ENCODE data around the gene ENTPD8.
"Not testable (repeated sequence)": the region's sequence is repeated elsewhere in the genome, so short reads cannot be mapped to it uniquely, and the experiment has no call there.

Gene ENTPD8

DNA sequence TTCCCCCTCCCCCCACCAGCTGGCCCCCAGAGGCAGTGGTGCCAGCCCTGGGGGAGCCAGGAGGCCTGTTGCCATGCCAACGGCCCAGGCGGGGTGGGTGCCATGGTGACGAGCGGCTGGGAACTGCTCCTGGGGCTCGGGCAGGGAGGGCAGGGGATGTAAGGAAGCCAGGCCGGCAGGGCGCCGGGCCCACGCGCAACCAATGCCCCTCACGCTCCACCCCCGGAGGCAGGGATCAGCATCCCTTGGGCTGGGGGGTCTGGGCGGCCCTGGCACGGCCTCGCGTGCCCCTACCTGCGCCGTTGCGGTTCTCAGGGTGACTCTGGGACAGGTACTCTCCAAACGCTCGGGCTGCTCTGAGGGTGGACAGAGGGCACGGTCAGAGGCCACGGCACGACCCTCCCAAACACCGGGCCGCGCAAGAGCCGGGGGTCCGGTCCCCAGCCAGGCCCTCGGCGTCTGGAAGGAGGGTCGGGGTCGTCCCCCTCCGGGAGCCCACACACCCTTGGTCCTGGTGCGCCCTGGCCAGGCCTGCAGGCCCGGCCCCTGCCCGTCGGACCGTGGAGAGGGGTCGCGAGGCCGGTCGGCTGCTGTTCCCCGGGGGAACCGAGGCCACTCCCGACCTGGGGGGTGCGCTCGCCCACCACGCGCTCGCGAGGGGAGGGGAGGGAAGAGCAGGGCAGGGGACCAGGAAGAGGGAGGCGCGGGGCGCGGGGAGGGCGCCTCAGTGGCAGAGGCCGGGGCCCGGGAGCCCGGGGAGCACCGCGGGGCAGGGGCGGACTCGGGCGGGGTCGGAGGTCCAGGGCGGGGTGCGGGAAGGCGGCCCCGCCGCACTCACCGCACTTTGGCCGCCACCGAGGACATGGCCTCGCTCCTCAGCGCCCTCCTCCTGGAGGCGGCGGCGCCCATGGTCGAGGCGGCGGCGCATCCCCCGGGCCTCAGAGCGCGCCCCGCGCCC lies 17.3 kb upstream of the ENTPD8 start:
- DNase-seq (ENCODE audit: low read depth in 1 of 2, low spot score in 1 of 2) = no peak

DNA sequence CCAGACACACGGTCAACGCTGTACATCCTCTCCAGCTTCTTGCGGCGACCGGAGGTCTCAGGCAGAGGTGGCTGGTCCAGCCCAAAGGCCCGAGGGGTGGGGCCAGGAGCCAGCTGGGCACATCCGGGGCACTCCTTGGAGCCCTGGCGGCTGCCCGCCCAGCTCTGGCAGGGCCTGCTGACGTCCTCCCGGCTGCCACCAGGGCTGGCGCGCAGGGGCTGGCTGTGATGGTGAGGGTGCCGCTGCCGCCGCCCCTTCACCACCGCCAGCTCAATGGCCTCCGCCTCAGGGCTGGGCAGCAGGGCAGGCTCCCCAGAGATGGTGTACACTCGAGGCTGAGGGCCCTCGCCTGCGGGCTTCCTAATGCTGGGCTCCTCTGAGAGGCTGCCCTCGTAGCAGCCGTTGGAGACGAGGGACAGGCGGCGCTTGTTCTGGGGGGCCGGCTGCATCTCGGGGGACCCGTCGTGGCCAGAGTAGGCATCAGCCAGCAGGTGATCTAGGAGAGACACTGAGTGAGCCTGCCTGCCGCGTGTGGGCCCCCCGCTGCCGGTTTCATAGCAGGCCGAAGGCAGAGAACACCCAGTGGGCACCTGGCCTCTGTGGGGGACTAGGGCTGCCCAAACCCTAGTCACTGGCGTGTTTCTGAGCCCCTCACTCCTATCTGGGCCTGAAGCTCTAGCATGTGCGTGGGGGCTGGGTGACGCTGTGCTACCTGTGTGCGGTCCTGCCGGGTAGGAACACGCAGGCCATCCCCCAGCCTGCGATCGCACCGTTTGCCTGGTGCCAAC lies 16.4 kb upstream of the ENTPD8 start:
- no peak for DNase-seq (ENCODE audit: low read depth in 1 of 2, low spot score in 1 of 2)

DNA sequence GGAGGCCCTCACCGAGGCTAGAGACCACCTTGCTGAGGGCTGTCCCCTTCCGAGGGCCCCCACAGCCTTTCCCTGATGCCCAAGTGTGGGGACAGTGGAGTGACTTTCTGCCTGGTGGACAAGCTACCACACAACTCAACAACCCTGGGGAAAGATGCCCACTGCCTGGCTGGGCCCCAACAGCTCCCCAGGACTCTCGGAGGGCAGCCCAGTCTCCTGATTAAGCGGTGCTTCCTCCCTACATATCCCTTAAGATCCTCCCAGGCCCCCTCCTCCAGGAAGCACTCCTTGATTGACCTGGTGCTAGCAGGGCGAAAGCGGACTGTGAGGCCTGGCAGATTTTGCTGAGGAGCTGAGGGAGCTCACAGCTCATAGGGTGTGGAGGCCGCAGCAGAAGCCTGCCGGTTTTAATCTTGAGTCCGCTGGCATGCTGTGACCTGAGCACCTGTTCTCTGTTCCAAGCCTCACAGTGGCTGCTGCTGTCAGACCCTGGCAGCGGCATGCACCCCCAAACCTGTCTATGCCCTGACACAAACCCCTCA lies 15.8 kb upstream of the ENTPD8 start:
- no peak for DNase-seq (ENCODE audit: low read depth in 1 of 2, low spot score in 1 of 2)

DNA sequence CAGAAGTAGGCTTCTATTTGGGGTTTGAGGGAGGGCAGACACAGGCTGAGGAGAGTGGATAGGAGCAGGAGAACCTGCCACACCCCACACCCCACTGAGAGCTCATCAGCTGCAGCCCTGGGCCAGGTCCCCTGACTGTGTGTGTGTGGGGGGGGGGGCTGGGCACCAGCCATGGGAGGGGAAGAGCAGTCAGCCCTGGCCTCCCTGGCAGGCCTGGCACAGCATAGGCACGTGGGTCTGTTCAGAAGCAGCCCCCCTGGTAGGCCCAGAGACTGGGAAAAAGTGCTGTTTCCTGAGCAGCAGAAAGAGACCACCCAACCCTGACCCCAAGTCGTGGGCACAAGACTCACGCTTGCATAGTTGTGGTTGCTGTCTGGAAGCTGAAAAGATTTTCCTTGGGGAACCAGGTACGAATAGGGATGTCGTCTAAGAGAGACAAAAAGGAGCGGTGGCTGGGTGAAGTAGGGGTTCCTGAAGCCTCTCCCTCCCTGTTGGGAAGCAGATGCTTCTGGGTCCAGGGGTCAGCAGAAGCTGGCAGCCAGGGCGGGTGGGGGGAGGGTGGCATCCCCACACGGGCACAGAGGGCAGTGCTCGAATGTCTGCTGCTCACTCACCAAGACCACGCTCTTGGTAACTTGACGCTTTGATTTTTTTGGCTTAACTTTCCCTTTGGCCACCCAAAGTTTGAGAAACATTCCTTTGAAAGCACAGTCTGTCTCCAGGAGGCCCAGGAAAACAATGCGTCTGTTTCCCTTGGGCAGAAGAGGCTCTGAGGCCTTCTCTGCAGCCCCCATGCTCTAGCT lies 15.1 kb upstream of the ENTPD8 start:
- DNase-seq (ENCODE audit: low read depth in 1 of 2, low spot score in 1 of 2) = no peak

DNA sequence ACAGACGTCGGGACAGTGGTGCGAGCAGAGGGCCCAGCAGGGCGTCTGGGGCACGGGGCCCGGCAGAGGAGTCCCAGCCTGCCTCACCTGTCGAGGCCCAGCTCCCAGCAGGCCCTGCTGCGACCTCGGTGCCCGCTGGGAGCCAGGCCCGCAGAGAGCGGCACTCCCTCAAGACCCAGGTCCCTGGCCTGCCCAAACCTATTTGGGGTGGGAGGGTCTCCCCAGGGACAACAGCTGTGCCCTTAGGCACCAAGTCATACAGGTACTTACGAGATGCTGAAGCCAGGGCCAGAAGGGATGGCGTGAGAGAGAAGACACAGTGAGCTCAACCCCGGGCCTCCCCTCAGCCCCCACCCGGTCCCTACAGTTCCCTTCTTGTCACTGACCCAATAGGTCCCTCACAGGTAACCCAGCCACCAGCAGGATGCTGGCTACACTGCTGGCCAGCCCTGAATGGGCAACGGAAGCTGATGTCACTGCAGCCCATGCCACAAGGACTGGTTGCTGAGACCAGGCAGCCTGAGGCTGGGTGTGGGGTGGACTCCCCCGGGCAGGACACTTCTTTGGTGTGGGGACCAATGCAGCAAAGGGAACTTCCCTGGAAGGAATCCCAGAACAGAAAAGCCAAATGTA lies 14.3 kb upstream of the ENTPD8 start:
- no peak for DNase-seq (ENCODE audit: low read depth in 1 of 2, low spot score in 1 of 2)

DNA sequence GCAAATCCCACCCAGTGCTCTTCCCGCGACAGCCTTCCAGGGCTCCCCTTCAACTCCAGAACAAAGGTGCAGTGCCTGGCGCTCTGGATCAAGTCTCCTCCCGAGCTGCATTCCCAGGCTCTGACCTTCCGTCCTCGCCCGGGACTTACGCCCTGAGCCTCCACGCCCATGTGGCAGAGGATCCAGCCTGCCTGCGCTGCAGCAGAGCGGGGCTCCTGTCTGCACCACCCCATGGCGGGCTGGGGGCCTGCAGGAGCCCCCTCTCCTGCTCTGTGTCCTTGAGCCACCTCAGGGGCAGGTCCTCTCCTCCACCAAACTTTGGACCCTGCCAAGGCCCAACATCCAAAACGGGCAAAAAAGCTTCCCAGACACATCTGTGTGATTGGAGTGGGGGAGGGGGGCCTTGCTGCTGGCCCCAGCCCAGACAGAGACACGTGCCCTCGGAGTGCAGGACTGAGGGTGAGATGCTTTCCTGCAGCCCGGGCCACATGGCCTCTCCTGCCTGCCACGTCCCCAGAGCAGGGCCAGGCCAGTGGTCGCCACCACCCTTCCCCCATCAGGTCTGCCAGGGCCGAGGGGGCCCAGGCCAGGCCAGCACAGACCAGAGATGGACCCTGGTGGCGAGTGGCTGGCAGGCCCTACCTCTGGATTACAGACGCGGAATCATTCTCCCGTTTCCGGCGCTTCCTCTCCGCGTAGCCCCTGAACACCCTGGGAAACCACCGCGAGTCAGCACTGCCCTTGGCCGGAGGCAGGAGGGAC lies 13.6 kb upstream of the ENTPD8 start:
- no peak for DNase-seq (ENCODE audit: low read depth in 1 of 2, low spot score in 1 of 2)

DNA sequence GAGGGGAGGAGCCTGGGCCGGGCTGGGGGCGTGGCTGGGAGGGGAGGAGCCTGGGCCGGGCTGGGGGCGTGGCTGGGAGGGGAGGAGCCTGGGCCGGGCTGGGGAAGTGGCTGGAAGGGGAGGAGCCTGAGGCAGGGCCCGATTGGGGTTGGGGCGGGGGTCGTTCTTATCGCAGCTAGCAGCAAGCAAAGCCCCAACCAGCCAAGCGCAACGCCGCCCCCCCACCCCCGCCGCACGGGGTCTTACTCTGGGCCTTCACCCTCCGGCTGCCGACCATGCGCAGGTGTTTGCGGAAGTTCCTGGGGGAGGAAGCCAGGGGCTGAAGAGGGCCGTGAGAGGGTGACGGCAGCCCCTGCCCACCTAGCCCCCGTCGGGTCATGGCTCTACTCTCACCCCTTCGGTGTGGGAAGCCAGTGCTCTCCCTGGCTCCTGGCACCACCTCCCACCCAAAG lies 13.0 kb upstream of the ENTPD8 start:
- no peak for DNase-seq (ENCODE audit: low read depth in 1 of 2, low spot score in 1 of 2)

DNA sequence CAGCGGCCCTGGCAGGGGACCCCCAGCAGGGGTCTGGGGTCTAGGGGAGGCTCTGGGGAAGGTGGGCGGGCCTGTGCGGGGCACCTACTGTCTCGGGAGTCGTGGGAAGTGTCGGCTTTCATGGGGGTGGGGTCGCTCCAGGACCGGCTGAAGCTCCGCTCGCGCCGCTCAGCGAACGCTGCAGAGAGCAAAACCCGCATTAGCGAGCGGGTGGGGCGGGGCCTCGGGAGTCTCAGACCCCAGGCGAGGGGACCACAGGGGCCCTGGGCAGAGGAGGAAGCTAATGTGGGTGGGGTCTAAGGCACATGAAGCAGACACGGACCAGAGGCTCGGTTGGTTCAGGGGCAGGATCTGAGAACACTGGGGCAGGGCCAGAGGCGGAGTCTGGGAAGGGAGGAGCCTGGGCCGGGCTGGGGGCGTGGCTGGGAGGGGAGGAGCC lies 12.5 kb upstream of the ENTPD8 start:
- peak in 1 of 2 donors; percentile 54 for DNase-seq (ENCODE audit: low read depth in 1 of 2, low spot score in 1 of 2)

DNA sequence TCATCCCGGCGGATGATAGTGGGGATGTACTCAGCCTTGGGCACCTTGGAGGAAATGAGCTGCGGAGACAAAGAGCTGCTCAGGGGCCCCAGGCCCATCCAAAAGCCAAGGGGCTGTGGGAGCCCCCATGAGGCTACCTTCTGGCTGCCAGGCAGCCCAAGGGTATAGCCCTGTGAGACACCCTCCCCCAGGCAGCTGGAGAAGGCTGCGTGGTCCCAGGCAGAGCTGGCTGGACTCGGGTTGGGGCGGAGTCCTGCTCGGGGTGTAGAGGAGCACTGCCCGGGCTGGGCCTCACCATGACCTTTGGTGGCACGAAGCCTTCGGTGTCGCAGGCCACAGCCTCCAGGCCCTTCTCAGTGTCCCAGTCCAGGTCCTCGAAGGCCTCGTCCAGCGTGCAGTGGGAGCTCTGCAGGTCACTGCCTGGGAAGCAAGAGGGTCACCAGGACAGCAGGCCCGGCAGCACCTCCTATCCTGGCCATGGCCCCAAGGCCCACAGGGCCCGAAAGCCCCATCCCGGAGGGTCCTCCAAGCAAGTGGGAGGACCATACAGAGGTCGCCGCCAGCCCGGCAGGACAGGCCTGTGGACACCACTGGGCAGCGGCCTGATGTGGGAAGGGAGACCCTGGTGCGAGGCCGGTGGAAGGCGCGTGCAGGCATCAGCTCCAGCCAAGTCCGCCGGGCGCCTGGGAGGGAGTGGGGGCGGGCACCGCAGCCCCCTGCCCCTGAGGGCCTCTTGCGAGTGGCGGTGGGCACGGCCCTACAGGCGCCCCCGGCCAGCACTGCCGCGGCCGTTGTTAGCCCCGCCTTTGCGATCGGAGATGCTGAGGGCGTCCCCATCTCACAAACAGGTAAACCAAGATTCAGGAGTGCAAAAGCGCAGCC lies 11.8 kb upstream of the ENTPD8 start:
- no peak for DNase-seq (ENCODE audit: low read depth in 1 of 2, low spot score in 1 of 2)

DNA sequence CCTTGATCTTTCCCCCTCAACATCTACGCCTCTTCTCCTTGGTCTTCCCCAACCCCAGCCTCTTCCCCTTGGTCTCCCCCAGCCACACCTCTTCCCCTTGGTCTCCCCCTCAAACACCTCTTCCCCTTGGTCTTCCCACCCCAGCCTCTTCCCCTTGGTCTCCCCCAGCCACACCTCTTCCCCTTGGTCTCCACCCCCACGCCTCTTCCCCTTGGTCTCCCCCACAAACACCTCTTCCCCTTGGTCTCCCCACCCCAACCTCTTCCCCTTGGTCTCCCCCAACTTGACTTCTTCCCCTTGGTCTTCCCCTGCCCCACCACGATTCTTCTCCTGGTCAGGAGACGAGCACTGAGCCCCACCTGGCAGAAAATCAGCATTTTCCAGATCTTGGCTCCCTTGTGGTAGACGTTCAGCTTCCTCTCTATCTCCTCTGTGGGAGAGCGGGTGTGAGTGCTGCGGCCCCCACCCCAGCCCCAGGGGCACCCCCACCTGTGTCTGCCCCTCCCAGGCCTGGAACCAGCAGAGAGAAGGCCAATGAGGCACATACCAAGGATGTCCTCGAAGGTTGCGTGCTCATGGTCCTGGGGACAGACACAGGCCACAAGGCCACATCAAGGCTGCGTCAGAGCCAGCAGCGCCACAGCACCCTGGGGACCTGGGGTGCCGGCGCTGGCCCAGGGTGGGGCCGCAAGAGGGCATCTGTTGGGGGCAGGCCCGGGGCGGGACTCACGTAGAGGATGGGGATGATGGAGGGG lies 11.0 kb upstream of the ENTPD8 start:
- DNase-seq (ENCODE audit: low read depth in 1 of 2, low spot score in 1 of 2) = no peak

DNA sequence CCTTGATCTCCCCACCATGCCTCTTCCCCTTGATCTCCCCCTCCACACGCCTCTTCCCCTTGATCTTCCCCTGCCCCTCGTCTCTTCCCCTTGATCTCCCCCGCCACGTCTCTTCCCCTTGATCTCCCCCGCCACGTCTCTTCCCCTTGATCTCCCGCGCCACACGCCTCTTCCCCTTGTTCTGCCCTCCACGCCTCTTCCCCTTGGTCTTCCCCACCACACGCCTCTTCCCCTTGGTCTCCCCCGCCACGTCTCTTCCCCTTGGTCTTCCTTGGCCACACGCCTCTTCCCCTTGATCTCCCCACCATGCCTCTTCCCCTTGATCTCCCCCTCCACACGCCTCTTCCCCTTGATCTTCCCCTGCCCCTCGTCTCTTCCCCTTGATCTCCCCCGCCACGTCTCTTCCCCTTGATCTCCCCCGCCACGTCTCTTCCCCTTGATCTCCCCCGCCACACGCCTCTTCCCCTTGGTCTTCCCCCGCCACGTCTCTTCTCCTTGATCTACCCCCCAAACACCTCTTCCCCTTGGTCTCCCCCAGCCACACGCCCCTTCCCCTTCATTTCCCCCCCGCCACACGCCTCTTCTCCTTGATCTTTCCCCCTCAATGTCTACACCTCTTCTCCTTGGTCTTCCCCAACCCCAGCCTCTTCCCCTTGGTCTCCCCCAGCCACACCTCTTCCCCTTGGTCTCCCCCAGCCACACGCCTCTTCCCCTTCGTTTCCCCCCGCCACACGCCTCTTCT lies 10.3 kb upstream of the ENTPD8 start:
- DNase-seq (ENCODE audit: low read depth in 1 of 2, low spot score in 1 of 2) = not testable (repeated sequence)

DNA sequence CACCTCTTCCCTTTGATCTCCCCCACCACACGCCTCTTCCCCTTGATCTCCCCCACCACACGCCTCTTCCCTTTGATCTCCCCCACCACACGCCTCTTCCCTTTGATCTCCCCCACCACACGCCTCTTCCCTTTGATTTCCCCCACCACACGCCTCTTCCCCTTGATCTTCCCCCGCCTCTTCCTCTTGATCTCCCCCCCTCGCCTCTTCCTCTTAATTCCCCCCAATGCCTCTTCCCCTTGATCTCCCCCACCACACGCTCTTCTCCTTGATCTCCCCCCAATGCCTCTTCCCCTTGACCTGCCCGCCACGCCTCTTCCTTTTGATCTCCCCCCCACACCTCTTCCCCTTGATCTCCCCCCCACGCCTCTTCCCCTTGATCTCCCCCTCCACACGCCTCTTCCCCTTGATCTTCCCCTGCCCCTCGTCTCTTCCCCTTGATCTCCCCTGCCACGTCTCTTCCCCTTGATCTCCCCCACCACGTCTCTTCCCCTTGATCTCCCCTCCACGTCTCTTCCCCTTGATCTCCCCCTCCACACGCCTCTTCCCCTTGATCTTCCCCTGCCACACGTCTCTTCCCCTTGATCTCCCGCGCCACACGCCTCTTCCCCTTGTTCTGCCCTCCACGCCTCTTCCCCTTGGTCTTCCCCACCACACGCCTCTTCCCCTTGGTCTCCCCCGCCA lies 9.5 kb upstream of the ENTPD8 start:
- not testable (repeated sequence) for DNase-seq (ENCODE audit: low read depth in 1 of 2, low spot score in 1 of 2)

DNA sequence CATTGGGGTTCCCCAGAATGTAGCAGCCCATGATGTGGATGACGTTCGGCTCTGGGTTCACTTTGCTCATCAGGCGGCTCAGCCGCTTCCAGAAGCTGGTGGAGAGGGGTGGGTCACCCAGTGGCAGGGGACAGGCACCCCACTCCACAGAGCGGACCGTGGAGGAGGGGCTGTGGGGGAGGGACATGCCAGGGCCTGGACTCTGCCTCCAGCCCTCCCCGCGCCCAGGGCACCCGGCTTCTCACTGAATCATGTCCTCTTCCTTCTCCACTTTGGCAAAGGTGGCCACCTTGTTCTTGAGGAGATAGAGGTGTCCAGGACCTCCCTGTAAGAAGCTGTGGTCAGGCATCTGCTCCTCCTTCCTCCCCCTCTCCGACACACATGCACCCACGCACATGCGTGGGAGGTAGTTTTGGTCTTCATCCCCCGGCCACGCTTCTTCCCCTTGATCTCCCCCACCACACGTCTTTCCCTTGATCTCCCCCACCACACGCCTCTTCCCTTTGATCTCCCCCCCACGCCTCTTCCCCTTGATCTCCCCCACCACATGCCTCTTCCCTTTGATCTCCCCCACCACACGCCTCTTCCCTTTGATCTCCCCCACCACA lies 8.9 kb upstream of the ENTPD8 start:
- DNase-seq (ENCODE audit: low read depth in 1 of 2, low spot score in 1 of 2) = no peak

DNA sequence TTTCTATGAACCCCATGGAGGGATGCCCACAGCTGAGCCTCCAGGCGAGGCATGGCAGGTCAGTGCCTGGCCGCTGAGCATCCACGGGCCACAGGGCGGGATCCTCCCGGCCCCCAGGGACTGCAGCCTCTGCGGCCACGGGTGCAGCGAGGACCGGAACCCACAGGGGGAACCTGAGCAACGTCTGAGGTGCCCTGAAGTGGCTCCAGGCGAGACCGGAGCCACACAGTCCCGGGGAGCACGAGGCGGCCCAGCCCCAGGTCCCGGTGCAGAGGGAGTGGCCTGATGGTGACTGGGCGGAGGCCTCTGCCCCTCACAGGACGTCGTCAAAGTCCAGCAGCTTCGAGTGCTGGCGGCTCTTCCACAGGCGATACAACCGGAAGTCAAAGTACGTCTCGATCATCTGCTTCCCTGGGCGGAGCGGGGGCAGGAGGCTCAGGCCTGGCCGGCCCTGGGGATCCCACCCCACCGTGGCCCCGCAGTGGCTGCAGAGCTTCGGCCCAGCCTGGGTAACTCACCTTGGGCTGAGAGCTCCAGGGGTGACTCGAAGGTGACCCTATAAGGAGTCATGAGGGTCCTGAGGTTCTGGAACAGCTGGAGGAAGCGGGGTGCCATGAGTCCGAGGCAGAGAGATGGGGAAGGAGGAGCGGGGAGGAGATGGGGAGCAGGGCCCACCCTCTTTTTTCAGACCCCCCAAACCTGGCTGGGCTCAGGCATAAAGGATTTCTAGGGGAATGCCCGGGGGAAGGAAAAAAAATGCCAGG lies 8.1 kb upstream of the ENTPD8 start:
- DNase-seq (ENCODE audit: low read depth in 1 of 2, low spot score in 1 of 2) = no peak

DNA sequence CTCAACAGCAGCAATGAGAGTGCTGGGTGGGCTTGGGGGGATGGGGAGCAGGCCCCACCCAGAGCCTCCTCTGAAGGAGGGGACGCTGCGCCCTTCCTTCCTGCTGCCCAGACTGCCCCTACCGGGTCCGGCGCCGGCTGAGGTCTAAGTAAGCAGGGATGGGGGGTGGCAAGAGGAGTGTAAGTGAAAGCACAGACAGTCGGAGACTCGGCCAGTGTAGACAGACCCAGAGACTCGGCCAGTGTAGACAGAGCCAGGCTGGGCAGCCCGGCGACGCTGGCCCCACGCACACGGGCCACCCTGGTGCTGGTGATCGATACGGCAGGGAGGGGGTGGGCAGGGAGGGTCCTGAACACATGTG lies 7.4 kb upstream of the ENTPD8 start:
- no peak for DNase-seq (ENCODE audit: low read depth in 1 of 2, low spot score in 1 of 2)
